GM18868 (cell line): ENCODE results near the gene SLC6A5.
"Not testable (repeated sequence)": the region's sequence is repeated elsewhere in the genome, so short reads cannot be mapped to it uniquely, and the experiment has no call there.

Experiments
- ATAC-seq: cut with Tn5 transposase; IDR thresholded peaks from one replicate; pipeline ENCODE4 v1.9.1; 2021; ENCODE audit warnings: mild to moderate bottlenecking, moderate library complexity; ENCODE audit not compliant: unreplicated experiment

SLC6A5 gene

DNA sequence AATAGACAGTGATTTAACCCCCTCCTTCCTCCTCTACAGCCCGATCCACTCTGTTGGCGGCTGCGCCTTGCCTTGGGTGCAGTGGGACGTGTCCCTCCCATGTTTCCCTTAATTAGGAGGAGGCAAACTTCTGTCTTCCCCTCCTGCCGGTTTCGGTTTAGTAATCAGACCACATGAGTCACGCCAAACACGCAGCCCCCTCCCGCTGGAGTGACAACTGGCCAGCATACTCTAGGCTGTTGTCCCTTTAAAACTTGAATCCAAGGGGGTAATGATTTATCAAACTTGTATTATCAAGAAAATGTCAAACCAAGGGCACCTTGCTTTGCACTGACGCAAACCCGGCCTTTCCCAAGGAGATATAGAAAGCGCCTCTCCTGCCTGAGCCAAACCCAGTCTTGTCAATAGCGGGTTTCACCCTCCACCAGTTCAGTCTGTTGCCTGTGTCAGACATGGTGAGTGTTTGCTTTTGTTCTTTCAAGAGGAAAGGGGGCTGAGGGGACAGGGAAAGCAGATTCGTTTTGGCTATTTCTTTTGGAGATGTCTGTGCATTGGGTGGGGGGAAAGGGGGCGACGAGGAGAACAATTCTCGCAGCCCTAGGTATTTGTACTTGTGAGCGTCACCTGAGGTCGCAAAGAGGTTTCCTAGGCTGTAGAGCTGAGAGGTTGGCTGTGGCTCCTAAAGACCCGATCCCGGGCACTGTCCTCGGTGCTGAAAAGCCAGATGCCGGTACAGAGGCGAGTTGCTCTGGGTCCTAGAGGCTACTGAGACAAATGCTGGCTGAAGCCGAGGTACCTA, at the start of gene SLC6A5:
Gene SLC6A5, plus strand, starts transcription at position 388 of the 799 bp plus-strand sequence. Its CDS starts 65 bp downstream, at position 453.
- no peak for ATAC-seq

DNA sequence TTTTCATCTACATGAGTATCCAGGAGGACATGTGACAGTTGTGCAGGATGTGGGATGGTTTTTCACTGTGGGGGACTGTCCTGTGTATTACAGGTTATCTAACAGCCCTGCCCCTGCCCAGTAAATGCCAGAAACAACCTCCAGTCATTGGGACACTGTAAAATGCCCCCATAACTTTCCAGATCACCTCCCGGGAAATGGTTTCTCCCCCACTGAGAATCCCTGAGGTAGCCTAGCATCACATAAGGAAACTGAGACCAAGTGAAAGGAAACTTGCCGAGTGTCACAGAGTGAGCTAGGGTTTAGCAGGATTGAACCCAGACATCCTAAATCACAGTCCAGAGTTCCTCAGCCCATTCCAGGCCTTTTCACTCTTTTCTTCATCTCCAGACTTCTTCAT, 48.3 kb upstream of the SLC6A5 start:
- no peak for ATAC-seq

DNA sequence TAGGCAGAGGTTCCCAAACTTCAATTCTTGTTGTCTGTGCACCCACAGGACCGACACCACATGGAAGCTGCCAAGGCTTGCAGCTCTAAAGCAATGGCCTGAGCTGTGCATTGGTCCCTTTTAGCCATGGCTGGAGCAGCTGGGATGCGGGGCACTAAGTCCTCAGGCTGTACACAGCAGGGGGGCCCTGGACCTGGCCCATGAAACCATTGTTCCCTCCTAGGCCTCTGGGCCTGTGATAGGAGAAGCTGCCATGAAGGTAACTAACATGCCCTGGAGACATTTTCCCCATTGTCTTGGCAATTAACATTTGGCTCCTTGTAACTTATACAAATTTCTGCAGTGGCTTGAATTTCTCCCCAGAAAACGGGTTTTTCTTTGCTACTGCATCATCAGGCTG, 43.6 kb upstream of the SLC6A5 start:
- ATAC-seq: no peak

DNA sequence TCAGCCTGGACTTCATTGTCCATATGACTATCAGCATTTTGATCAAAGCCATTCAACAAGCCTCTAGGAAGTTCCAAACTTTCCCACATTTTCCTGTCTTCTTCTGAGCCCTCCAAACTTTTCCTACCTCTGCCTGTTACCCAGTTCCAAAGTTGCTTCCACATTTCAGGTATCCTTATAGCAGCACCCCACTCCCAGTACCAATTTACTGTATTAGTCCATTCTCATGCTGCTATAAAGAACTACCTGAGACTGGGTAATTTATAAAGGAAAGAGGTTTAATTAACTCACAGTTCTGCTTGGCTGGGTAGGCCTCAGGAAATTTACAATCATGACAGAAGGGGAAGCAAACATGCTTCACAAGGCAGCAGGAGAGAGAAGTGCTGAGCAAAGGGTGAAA, 43.0 kb upstream of the SLC6A5 start:
- not testable (repeated sequence) for ATAC-seq

DNA sequence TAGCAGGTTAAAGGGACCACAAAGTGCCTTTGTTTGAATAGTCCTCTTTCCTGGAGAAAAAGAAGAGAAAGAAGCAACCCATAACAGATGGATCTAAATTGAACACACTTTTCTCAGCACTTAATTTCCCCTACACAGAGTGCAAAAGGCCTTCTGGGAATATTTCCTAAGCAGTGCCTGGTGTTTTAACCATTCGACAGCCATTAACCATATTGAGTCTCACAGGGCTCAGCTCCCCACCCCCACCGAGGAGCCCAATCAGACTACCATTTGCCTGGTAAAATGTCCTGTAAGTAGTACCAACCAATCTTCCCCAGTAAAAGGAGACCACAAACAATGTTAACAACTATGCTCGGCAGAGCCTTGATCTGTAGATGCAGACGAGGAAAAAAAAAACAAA, 40.7 kb upstream of the SLC6A5 start:
- no peak for ATAC-seq

DNA sequence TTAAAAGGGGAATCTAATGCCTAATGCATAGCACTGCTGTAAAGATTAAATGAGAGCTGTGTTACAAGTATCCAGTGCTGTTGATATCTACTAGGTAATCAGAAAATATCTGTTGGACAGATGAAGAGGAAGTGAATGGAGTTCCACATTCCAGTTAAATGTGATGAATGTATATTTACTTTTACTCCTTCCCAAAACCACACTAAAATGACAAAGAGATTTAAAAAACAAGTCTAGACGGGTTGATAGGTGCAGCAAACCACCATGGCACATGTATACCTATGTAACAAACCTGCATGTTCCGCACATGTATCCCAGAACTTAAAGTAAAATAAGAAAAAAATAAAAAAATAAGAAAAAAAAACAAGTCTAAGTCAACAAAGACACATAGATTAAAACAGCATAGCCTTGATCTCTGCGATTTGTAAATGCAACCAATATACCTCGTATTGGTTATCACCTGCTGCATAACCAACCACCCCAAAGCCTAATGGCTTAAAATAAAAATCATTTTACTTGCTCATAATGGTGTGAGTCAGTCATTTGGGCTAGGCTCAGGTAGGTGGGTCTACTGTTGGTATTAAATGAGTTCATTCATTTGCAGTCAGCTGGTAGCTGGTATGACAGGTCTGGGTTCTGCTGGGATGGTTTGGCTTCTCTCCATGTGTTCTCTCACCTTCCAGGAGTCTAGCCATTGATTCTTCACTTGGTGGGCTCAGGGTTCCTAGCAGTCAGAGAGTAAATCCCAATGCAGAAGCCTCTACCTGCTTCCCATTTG, 39.7 kb upstream of the SLC6A5 start:
- no peak for ATAC-seq

DNA sequence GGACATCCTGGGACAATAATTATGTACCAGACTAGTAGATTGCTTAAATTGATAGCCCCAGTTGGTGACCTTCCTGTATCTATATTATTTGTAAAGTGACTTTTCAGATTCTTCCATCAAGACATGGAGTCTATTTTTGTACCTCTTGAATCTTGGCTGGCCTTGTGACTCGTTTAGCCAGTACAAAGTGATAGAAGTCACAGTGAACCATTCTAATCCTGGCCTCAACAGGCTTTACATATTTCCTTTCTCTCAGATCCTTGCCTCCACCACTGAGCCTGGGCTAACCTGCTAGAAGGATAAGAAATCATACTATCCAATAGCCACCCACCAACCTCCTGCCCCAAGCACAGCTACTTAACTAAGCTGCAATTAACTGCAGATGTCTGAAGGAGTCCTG, 37.5 kb upstream of the SLC6A5 start:
- no peak for ATAC-seq

DNA sequence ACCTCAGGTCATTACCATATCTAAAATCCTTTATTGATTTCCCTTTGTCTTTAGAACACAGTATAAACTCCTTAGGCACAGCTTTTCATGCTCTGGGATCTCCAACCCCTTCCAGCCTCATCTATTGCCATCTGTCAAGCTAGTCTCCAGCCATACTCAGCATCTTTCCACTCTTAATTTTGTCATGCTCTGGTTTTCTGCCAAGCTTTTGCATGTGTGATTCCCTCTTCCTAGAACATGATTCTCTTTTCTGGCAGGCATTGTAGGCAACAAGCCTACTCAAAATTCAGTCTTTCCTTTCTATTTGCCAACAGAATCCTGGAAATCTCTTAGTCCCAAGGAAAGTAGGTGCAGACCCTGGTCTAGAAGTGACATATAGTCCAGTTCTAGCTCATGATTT, 35.5 kb upstream of the SLC6A5 start:
- no peak for ATAC-seq

DNA sequence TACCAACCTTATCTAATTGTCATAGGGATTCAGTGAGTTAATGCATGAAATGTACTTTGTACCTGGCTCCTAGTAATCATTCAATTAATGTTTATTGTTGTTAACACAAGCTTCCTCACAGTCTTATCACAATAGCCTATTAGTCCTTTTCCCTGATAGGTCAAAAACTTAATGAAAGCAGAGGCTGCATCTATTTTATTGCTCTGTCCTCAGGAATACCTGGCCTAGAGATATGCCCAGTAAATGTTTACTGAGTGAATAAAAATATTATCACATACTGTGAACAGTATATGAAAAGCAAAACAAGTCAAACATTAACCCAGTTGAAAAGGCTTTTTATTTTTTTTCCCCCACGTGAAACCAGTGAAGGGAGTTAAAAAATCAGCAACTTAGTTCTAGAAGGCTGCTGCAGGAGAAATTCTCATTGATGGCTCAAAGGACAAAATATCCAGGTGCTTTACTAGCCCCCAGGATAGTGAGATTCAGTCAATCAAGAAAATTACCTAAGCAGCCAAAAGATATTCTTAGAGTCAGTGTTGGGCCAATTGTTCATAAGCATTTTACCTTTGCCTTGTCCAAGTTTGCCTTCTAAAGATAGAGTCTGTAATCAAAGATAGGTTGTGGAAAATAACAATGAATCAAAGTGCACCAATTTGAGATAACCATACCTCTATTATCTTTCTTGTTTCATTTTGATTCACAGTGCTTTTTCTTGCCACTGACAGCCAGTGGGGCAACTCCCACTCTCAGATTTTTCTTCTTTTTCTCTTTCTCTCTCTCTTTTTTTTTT, 34.4 kb upstream of the SLC6A5 start:
- no peak for ATAC-seq

DNA sequence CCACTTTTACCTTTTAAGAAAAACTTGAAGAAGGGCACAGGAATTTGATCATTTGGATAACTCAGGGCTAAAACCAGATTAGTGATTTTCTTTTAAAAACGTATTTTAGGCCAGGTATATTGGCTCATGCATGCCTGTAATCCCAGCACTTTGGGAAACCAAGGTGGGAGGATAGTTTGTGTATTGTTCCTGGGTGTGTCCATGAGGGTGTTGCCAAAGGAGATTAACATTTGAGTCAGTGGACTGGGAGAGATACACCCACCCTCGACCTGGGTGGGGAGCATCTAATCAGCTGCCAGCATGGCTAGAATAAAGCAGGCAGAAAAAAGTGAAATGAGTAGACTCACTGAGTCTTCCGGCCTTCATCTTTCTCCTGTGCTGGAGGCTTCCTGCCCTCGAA, 33.3 kb upstream of the SLC6A5 start:
- not testable (repeated sequence) for ATAC-seq

DNA sequence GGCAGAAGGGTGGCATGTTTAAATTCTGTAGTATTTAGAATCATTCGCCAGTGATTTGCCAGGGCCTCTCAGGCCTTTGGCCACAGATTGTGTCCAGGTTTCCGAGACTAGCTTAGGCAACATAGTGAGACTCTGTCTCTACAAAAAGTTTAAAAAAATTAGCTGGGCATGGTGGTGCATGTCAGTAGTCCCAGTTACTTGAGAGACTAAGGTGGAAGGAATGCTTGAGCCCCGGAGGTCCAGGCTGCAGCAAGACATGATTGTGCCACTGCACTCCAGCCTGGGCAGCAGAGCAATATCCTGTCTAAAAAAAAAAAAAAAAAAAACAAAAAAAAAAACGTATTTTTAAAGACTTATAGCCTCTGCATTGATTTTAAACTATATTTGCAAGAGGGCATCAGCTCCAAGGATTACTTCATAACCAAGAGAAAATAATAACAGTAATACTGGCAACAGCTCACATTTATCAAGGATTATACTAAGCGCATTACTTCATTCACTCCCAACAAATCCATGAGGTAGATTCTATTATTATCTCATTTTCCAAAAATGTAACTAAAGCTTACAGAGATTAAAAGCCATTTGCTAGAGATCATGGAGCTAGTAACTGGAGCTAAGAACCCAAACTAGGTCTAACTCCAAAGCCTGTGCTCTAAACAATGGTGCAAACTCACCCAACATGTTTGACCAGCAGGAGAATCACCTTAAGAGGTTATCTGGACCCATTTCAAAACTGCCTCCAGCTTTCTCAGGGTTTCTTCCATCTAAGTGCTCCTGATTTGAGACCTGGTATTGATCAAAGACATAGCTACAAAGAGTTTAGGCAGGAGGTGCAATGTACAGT, 32.6 kb upstream of the SLC6A5 start:
- ATAC-seq: no peak

DNA sequence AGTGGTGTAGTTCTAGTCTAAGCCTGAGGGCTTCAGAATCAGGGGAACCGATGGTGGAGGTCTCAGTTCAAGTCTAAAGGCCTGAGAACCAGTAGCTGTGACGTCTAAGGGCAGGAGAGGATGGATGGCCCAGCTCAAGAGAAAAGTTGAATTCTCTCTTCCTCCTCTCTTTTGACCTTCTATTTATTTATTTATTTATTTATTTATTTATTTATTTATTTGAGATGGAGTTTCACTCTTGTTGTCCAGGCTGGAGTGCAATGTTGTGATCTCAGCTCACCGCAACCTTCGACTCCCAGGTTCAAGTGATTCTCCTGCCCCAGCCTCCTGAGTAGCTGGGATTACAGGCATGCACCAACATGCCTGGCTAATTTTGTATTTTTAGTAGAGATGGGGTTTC, 19.7 kb upstream of the SLC6A5 start:
- ATAC-seq: not testable (repeated sequence)

DNA sequence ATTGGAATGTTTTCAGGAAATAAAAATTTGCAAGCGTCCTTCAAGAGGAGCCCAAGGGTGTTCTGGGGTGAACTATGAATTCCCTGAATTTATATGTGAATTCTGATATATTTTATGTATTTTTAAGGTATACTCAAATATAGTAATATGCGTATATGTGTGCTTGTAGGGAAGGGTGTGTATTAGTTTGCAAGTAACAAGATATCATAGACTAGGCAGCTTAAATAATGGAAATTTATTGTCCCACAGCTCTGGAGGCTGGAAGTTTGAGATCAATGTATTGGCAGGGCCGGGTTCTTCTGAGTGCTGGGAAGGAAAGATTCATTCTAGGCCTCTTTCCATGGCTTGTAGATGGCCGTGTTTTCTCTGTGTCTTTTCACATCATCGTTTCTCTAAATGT, 16.2 kb upstream of the SLC6A5 start:
- no peak for ATAC-seq

DNA sequence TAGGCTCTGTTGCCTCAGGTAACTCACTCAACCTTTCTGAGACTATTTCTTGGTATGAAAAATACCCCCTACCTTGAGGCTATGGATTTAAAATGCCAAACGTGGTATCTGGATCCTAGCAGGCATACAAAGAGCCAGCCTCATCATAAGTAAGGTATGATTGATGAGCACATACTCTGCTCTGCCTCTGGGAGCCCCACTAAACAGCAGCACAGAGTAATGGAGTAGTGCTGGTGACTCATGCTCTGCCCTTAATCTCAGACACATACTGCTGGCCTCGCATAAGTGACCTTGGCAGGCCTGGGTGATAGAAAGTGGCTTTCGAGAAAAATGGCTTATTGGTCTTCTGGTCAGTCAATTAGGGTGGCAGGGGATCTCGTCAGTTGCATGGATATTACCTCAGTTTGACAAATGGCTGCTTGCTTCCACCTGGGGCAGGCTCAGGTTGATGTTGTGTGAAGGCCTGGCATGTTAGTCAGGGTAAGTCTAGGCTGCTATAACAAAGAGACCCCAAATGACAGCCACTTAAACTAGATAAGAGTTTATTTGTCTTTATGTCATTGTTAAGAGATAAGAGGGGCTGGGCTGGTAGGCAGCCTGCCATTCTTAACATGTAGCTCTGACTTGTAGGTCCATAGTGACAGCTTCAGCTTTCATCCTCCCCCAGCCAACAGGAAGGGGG, 15.2 kb upstream of the SLC6A5 start:
- ATAC-seq: no peak

DNA sequence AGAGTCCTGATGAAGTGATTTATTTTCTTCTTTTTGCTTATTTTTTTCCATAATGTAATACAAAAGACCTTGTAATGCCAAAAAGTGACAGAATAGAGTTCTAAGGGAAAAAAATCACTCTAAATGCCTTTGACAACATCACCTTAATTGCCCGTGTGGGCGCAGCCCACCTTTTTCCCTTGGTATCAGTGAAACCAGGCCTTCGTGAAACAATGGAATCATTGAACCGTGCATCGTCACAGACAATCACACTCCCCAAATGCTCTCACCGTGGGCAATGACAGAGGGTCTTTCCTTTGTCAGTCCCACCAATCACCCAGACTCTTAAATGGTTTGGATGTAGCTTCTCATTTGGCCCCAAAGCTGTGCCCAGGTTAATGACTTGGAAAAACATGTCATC, 9.6 kb upstream of the SLC6A5 start:
- ATAC-seq: no peak

DNA sequence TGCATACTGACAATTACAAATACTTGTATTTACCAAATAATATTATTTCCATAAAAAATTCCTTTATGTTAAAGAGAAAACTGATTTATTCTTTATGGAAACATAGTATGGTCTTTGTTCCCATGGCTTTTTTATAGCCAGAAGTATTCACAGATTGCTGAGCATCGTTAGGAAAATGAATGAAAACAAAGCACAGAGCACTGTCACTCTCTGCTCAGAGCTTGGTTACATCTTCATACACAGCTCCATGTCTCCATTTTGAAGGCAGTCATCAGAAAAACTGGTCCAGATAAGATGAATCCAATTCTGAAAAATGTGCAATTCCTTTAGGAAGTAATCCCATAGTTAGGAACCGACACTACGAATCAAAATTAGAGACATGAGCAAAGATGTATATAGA, 9.0 kb upstream of the SLC6A5 start:
- no peak for ATAC-seq

DNA sequence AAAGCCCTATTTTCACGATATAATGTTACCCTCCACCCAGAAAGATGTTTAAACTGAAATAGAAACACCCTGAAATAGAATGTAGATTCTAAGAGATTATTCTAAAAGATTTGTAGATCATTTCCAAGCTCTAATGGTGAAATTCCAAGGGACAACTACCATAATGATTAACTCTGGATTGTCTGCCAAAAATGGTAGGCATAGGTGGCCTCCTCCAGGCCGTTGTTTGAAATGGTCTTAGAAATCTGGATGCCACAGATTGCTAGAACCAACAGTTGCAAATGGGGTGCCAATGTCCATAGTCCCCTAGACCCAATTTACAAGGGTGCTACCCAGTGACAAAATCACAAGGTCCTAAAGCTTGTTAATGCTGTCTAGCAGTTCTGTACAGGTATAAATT, 6.7 kb upstream of the SLC6A5 start:
- no peak for ATAC-seq

DNA sequence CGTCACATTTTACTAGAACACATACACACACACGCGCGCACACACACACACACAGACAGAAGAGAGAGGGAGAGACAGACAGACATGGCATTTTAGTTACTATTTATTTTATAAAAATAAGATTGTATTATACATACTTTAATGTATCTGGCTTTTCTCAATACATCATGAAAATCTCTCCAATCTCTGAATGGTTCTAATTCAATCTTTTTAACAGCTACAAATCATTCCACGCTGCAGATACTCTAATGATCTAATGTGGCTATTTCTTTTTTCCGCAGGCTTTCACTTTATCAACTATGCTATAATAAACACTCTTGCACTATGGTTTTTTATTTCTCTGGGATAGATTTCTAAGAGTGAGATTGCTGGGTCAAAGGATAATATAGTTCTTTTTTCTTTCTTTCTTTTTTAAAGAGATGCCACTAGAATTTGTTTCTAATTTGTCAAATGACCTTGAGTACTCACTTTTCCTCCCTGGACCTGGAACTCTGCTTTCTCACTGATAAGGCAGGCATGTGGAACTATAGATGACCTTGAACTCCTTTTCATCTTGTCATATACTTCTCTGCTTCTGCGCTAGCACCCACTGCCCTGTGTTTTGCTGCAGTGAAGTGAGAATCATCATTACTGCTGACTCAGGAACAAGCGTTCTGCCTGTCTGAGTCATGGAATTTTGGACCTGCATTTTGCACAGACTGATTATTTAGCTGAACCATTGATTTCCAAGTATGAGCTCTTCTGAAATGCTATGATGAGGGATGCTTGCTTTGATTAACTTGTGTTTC, 4.9 kb upstream of the SLC6A5 start:
- ATAC-seq: no peak

DNA sequence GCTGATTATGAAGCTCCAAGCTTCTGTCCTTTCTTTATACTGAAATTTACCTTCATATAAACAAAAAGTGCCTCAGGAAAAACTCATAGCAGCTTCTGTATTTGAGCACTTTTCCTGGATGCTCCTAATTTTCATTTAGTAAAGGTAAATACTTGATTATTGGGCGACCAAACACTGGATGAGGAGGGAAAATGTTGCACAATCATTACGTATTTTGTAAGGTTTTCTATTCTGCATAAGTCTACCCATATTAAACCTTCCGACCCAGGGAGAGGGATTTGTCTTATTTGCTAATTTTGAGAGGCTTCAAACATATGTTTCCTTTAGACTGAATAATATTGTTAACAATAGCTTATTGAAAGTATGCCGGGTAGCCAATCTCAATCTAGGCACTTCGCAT, 4.3 kb upstream of the SLC6A5 start:
- no peak for ATAC-seq
